GM21619 (cell line): ENCODE data around the gene LPO.
A peak's percentile ranks its signal among the peaks of the same experiment; 100 is the strongest.

Experiments
- ATAC-seq: cut with Tn5 transposase; IDR thresholded peaks from one replicate; pipeline ENCODE4 v1.9.1; 2021; ENCODE audit not compliant: unreplicated experiment

LPO gene

DNA sequence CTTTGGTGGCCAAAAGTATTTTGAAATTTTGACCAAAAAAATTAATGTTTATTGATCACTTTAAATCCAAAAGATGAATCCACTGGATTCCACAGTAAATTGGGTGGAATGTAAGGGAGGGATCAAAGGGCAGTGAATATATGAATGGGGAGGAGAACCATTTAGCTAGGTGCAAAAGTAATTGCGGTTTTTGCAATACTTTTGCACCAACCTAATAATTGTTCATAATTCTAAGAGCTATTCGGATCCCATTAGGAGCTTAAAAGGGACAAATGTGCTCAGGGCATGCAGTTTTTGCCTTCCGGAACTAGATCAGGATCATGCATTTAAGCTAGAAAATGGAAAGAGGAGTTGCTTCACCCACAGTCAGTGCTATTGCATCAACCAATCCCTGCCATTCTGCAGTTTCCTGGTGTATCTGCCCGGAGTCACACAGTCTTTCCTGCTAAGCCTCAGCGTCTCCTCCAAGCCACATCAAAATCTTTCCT is at the start of gene LPO:
Gene LPO (plus strand): TSS at position 438 of the 488 bp plus-strand sequence. CDS start 4,396 bp downstream, outside the sequence.
- ATAC-seq = no peak

DNA sequence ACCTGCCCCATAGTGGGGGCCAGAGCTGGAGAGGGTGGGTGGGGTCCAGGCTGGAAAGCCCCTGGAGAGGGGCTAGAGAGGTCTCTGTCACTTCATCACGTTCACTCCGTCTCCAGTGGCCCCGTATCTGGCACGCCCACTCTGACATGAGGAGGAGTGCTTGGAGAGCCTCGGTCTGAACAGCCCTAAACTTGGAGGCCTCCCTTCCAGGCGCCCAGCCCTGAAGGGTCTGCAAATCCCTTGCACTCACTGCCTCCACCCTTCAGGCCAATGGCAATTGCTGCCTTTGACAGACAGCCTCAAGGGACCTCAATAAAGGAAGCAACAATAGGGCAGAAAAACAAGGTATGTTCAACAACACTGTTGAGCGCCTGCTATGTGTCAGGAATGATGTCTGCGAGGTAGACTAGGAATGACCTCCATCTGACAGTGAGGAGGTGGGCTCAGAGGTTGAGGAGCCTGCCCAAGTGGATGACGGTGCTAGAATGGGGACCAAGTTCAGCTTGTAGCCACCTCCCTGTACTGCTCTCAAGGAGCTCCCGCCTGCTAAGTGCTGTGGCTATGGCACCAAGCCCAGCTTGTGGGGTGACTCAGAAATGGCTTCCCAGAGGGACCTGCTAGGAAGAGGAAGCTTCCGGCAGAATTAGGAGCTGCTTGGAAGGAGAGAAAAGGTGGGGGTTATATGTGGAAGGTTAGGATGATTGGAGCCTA is 48.8 kb upstream of the LPO start:
- no peak for ATAC-seq

DNA sequence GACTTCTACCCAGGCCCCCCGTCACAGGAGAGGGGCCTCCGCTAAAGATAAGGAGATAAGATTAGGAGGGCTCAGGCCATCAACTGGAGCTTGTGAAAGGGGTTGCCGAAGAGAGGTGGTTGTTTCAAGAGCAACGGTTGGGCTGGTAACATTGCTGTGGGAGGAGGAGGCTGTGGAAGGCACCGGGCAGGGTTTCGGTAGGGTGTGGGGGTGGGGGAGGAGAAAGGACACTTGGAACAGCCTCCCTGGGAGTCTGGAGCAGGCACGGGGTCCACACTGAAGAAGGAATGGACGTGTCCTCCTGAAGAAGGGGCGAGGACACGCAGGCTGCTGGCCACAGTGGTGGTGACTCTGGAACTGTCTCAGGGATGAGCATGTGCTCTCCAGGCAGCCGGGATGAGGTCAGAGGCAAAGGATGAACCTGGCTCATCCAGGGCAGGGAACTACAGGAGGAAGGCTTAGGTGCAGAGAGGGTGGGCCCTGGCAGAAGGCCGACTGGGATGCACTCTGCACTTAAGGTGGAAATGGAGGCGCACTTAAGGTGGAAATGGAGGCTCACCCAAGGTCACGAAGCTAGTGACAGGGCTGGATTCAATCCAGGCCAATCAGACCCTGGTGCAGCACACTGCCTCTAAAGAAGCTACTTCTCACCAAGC is 47.0 kb upstream of the LPO start:
- no peak for ATAC-seq

DNA sequence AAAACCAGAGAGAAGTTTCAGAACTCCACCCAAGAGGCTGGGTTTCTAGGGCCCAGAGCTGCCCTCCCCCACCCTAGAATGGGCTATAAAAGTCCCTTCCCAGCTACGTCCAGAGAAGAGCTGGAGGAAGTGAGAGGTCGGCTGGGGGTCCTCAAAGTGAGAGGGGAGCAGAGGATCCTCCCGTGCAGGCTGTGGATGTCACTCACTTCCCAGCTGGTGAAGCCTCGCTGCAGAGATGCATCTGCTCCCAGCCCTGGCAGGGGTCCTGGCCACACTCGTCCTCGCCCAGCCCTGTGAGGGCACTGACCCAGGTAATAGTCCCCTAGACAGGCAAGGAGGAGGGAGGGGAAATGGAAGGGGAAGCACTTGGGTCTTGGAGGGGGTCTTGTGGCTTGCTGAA is 45.8 kb upstream of the LPO start, which contains the start of gene EPX:
Gene EPX (plus strand): TSS at position 115 of the 400 bp plus-strand sequence. CDS start 121 bp downstream, at position 236.
- ATAC-seq = no peak

DNA sequence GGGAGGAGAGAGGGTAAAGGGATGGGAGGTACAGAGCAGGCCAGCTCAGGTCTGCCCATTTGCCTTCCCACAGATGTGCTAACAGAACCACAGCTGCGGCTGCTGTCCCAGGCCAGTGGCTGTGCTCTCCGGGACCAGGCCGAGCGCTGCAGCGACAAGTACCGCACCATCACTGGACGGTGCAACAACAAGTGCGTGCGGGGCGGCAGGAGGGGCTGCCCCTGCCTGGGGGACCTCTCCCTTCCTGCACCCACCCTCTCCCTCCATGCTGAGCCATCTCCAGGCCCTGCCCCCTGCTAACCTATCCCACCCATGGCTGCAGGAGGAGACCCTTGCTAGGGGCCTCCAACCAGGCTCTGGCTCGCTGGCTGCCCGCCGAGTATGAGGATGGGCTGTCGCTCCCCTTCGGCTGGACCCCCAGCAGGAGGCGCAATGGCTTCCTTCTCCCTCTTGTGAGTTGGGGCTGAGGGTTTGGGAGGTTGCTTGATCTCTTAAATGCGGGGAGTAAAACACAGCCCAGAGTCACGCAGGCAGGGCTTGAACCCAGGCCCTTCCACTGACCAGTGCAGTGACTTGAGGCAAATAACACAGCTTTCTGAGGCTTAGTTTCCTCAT is 44.6 kb upstream of the LPO start:
- no peak for ATAC-seq

DNA sequence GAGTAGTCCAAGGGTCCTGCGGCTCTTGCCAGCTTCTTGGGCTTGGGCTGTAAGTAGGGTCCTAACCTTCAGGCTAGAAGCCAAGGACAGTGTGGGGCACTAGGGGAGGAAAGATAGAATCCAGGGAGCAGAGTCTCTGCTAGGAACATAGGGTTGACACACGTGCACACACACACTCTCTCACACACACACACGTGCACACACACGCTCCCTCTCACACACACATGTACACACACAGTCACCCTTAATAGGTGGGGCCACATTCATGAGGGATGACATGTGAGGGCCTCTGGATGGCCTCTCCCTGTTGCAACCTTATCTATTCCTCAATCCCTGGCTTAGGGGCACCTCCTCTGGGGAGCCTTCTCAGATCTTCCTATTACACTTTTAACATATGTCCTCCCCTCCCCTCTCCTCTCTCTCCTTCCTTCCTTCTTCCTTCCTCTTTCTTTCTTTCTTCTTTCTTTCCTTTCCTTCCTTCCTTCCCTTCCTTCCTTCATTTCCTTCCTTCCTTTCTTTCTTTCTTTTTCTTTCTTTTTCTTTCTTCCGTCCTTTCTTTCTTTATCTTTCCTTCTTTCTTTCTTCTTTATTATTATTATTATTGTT is 42.8 kb upstream of the LPO start:
- no peak for ATAC-seq

DNA sequence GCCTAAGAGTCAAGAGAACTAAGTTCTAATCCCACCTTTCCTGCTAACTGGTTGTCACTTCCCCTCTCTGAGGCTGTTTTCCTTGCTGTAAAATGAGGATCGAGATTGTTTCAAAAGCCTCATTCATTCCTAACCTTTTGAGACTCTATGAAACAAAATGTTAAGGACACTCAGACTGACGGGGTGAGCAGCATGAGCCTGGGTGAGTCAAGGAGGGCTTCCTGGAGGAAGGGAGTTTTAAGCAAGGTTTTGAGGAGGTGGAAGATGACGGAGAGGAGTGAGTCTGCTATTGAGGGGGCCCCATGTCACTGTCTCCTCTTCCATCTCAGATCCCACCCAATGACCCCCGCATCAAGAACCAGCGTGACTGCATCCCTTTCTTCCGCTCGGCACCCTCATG is 41.8 kb upstream of the LPO start:
- no peak for ATAC-seq

DNA sequence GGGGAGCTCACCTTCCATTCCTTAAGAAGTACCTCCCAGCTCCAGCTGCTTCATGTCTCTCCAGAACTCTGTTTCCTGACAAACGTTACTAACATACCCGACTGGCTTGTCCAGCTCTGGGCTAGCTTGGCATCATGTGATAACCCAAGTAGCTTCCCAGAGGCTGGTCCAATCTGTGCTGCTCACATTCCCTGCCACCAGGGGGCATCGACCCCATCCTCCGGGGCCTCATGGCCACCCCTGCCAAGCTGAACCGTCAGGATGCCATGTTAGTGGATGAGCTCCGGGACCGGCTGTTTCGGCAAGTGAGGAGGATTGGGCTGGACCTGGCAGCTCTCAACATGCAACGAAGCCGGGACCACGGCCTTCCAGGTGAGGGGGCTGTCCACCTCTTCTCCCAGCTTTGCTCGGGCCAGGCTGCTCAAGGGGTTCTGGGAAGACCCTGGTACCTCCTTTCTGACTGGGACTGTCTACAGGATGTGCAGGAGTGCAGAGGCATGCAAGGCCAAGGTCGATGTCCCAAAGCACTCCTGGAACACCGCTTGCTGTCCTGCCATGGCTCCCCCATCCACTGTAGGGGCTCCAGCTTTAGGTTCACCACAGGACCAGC is 38.3 kb upstream of the LPO start:
- no peak for ATAC-seq

DNA sequence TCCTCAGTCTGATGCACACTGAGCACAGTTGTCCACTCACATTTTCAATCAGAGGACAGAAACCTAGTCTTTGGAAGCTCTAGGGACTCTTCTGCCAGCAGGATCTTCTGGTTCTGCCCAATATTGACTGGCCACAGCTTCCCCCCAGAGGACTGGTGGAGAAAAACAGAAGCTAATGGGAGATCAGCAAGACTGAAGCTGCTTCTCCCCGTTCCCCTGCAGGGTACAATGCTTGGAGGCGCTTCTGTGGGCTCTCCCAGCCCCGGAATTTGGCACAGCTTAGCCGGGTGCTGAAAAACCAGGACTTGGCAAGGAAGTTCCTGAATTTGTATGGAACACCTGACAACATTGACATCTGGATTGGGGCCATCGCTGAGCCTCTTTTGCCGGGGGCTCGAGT is 35.5 kb upstream of the LPO start:
- ATAC-seq = no peak

DNA sequence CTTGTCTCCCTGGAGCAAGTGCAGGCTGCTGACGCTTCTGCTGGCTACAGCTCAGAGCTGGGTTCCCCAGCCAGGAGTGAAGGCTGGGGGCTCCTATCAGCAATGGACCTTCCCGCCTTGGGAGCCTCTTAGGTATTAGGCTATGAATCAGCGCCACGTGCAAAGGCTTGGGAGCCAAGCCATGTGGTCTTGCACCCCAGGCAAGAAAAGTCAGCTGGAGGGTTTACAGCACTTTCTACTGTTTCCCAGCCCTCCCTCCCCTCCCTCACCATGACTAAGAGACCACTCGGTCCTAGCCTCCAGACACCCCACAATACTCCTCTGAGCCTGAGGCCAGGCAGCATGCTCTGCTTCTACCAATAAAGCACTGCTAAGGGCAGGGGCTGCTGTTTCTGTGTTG is 33.6 kb upstream of the LPO start:
- ATAC-seq = no peak

DNA sequence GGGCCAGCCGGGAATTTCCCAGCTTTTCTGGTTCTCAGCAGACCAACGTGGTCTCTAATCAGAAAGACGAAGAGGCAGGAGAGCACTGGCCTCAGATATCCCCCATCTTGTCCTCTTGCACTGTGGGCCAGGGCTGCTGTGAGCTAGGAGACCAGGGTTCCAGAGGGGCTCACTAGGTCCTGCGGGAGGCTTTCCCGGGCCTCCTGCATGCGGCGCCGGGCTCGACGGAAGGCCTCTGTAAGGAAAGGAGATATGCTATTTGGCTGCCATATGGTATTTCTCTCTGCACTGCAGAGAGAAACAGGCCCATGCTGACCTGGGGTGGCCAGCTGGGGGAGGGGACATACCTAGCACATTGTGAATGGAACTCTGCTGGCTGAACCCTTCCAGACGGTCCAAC is 32.4 kb upstream of the LPO start:
- no peak for ATAC-seq

DNA sequence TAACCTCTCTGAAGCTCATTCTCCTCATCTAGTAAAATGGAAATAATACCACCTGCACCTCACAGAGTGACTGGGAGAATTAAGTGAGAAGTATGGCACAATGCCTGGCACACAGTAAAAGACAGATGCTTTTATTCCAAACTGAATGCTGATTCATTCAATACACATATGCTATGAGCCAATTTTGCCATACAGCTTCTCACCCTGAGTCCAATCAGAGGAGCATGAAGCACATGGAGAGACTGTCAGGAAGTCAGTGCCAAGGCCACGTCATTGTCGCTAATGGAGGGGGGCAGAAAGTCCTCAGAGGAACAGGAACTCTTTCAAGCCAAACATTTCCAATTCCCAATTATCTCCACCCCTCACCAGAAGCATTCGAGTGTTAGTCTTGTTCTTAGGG is 30.9 kb upstream of the LPO start:
- ATAC-seq = no peak

DNA sequence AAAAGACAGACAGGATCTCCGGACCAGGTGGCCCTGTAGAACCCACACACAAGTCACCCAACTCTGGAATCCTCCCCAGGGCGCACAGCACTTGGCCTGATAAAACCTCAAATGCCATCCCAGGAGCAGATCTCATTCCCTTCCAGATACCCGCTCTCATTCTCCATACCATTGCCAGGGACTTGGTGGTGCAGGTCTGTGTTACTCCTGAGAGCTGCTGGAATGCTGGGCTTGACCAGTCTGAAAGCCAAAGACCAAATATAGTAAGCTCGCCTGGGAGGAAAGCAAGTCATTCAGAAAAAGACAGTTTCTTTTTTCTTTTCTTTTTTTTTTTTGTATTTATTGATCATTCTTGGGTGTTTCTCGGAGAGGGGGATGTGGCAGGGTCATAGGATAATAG is 30.0 kb upstream of the LPO start:
- ATAC-seq = no peak

DNA sequence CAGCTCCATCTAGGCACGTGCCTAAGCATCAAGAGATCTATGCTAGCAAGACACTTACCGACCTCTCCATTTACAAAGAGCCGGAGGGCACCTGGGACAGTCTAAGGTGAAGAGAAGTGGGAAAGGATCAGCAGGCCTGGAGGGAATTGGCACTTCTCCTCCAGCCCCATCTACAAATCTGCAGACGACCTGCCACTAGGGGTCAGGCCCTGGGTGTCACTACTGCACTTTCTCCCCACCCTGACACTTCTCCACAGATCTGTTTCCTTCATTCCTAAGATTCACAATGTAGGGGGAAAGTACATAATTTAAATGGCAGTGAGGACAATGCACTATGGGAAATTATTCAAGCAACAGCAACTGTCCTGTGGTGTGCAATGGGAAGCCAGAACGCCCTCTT is 27.5 kb upstream of the LPO start:
- no peak for ATAC-seq

DNA sequence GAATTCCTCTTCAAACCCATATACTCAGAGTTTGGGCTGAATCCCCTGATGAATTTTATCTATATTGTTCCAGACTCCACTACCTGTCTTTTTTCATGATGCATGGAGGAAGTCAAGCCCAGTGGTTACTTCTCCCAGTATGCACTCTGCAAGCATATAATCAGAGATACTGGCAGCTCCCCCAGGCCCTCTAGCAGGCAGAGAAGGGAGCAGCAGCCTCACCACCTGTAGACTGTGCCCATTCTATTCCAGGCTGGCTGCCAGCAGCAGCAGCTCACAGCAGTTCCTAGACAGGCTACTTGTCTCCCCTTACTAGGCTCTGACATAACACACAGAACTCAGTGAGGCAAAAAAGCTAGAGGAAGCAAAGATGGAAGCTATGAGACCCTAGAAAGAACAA is 22.7 kb upstream of the LPO start:
- ATAC-seq = no peak

DNA sequence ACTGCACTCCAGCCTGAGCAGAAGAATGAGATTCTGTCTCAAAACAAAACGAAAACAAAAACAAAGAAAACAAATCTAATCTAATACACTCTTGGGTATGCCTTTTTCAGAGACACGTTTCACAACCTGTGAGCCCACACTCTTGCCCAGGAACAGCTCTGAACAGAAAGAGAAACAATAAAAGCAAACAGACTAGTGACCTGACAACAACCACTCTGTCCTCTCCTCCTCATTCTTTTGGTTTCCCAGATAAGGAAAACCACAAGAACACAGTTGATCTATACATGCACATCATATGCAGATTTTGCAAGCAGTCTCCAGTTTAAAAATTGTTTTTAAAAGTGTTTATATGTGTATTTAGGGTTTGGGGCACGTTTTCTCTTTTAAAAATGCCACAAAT is 20.6 kb upstream of the LPO start:
- no peak for ATAC-seq

DNA sequence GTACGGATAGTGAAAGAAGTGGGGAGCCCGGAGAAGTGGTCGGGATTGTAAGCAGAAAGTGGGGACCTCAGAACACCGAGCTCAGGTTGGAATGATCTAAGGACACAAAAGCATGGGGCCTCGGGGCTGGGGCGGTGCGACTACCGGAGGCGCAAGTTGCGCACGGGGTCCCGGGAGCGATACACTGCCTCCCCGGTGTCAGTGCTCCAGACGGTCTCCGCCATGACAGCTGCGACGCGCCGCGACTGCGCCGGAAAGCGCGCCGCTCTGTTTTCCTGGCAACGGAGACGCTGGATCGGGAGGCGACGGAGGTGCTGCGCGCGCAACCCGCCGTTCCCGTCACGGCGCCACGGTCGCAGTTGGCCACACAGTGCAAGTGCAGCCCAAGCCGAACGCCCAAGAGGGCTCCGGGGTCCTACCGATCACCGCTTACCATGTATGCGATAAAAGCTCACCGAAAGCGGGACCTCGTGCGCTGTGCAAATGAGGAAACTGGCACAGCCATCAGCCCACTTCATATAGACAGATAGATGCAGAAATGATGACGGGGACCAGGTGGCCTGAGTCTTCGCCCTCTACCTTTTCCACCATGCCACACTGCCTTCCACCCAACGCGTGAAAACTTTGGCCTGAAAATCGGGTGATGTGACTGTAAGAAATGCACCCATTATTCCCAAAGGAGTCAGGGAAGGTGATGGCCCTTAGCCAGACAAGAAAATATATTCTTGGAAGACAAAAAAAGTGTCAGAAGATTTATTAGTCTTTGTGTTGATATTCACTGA is 19.2 kb upstream of the LPO start, which contains the start of gene MKS1:
Gene MKS1 (minus strand): TSS at position 249 of the 782 bp plus-strand sequence. CDS start 25 bp downstream, at position 224.
- peak; percentile 90 for ATAC-seq

DNA sequence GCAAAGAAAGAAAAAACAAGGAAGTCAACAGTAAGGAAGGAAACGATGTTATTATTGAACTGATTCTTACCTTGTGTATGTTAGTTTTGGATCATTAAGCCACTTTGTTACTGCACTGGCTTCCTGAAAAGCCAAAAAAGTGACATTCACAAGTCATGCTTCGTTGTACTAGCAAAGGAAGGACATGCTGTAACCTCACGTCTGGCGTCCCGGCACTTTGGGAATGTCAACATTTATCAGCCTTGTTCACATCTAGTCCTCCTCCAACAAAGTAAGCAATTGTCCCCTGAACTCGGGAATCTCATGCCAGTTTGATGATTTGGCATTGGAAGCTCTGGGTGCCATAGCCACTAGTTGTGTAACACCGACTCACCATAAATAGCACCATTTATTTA is 18.6 kb upstream of the LPO start:
- ATAC-seq = no peak

DNA sequence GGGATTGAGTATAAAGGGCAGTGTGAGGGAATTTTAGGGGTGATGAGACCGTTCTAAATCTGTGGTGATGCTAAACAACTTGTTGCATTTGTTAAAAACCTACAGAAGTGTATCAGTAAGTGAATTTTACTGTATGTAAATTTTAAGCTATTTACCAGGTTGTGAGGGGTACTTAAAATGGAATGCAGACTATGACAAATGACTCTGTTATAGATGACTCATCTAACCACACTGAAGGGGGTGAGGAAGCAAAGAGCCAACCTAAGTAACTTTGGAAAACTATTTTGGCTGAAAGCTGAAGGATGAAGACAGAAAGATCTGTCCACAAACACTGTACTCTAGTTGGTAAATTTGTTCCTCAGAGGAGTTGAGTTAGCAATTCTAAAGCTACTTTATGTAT is 14.1 kb upstream of the LPO start:
- ATAC-seq = no peak

DNA sequence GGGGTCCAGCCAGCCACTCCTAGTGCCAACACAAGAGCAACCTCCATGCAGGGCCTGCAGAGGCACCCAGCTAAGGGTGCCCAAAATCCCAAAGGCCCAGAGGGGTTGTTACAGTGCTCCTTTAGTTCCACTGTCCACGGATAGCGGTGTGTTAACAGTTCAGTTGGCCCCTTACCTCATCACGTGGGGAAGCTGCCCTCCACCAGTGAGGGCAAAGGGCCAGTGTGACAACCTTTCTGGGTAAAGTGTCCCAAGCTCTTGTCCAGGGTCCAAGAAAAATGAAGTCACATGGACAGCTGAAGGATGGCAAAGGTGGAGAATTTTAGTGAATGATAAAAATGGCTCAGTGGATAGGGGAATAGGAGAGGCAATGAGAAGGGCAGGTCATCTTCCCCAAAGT is 10.7 kb upstream of the LPO start:
- ATAC-seq = no peak
